ENCODE data around the gene HTR2B.

DNA sequence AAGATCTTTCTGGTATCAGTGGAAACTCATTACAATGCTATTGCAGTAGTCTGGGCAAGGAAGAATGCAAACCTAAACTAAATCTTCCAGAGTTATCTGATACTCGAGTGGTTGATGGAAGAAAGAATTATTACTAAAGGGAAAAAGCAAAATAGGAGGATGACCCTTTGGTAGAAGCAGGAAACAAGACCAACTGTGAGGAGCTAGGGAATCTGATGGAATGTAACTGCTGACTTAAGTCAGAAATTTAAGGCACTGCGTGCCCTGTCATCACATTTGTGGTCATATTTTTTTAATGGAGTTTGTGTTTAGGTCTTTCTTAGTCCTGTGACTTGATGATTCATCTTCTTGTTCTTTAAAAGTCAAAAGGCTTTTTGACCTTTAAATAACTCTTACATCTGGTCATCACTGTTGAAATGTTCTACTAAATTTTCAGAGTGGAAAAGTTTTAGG, 37.1 kb upstream of the HTR2B start:
- no peak for TF ChIP-seq POLR2A (IDR thresholded peaks at IDR 0.05; ENCODE audit: low read length)
- no peak for TF ChIP-seq GATA1 (IDR thresholded peaks at IDR 0.05; ENCODE audit: low read depth, low read length)

Data from erythroblast (primary cell).